IMR-90 (cell line): ENCODE results near the gene PSMD1. TPM values are rescaled to one million over a fixed set of nuclear protein-coding genes. Genes with fewer than 3 reads are reported as not detected.
"Not testable (repeated sequence)": the region's sequence is repeated elsewhere in the genome, so short reads cannot be mapped to it uniquely, and the experiment has no call there.

Experiments
- ATAC-seq: fragments of 200-7000 bp; cut with Tn5 transposase; 2 replicates; pipeline ENCODE4 v1.9.1; 2020; ENCODE audit warnings: low read depth, mild to moderate bottlenecking, moderate library complexity
- BruUV-seq: library from RNA; stranded (reverse); fragments of 400-500 nt; replicated peaks from 2 replicates; lab custom pipeline; 2021; lab: Mats Ljungman, UMichigan
- CTCF ChIA-PET: fragments of 300-600 bp; formaldehyde crosslinking; extraction: SDS; loops from one replicate; lab custom pipeline; 2021; ENCODE audit warnings: antibody characterized with exemption; lab: Yijun Ruan, JAX
- POLR2A ChIA-PET: fragments of 300-600 bp; sonication (Branson Sonifier 250); formaldehyde crosslinking; loops from one replicate; lab custom pipeline; 2022; ENCODE audit warnings: antibody characterized with exemption; ENCODE audit not compliant: unreplicated experiment; lab: Charles Lee
- DNase-seq: peaks from one replicate; pipeline ENCODE4 v3.0.0; 2013
- H2AFZ ChIP-seq: replicated peaks from 2 replicates; pipeline ENCODE3; 2013; ENCODE audit warnings: low read length, mild to moderate bottlenecking; ENCODE audit not compliant: poor library complexity
- H2AK5ac ChIP-seq: 2 replicates; pipeline ENCODE4 v1.6.1; 2013; ENCODE audit warnings: low read depth, low read length, inconsistent platforms
- H2AK9ac ChIP-seq: replicated peaks from 2 replicates; pipeline ENCODE3; 2013; ENCODE audit warnings: mild to moderate bottlenecking, low read depth, low read length, moderate library complexity; ENCODE audit not compliant: poor library complexity
- H2BK120ac ChIP-seq: 2 replicates; pipeline ENCODE4 v1.6.1; 2013; ENCODE audit warnings: low read depth, low read length, inconsistent platforms
- H2BK15ac ChIP-seq: 3 replicates; pipeline ENCODE4 v1.6.1; 2013; ENCODE audit warnings: low read depth, low read length, inconsistent platforms
- H2BK20ac ChIP-seq: 2 replicates; pipeline ENCODE4 v1.6.1; 2013; ENCODE audit warnings: low read depth, mild to moderate bottlenecking, inconsistent platforms, low read length, moderate library complexity
- H2BK5ac ChIP-seq: 2 replicates; pipeline ENCODE4 v1.6.1; 2013; ENCODE audit warnings: mild to moderate bottlenecking, low read depth, low read length, inconsistent platforms; ENCODE audit not compliant: poor library complexity, severe bottlenecking
- H3K14ac ChIP-seq: replicated peaks from 2 replicates; pipeline ENCODE4 v1.6.1; 2013; ENCODE audit warnings: low read depth, low read length, inconsistent platforms
- H3K18ac ChIP-seq: 2 replicates; pipeline ENCODE4 v1.6.1; 2013; ENCODE audit warnings: low read depth, low read length, control low read depth
- H3K23ac ChIP-seq: 2 replicates; pipeline ENCODE4 v1.6.1; 2013; ENCODE audit warnings: low read depth, low read length, inconsistent platforms
- H3K27ac ChIP-seq: 2 replicates; pipeline ENCODE4 v1.5.1; 2013; ENCODE audit warnings: mild to moderate bottlenecking, control low read depth, low read length; ENCODE audit not compliant: insufficient read depth
- H3K27me3 ChIP-seq: 2 replicates; pipeline ENCODE4 v1.6.1; 2013; ENCODE audit warnings: low read length; ENCODE audit not compliant: control insufficient read depth, insufficient read depth
- H3K36me3 ChIP-seq: 2 replicates; pipeline ENCODE4 v1.6.1; 2013; ENCODE audit warnings: low read length, mixed read lengths; ENCODE audit not compliant: control insufficient read depth, insufficient read depth
- H3K4ac ChIP-seq: 2 replicates; pipeline ENCODE4 v1.6.1; 2013; ENCODE audit warnings: low read depth, low read length, inconsistent platforms
- H3K4me1 ChIP-seq: 2 replicates; pipeline ENCODE4 v1.6.1; 2013; ENCODE audit warnings: low read length, mixed read lengths; ENCODE audit not compliant: control insufficient read depth, insufficient read depth
- H3K4me2 ChIP-seq: 2 replicates; pipeline ENCODE4 v1.6.1; 2013; ENCODE audit warnings: low read depth, mild to moderate bottlenecking, control low read depth, low read length, moderate library complexity
- H3K4me3 ChIP-seq: 2 replicates; pipeline ENCODE4 v1.5.1; 2013; ENCODE audit warnings: low read depth, mild to moderate bottlenecking, control low read depth, low read length, moderate library complexity; ENCODE audit not compliant: insufficient read depth
- H3K56ac ChIP-seq: 2 replicates; pipeline ENCODE4 v1.6.1; 2013; ENCODE audit warnings: low read length, inconsistent platforms; ENCODE audit not compliant: insufficient read depth; ENCODE audit errors: extremely low read depth
- H3K79me1 ChIP-seq, 2 experiments: 2 replicates each; pipeline ENCODE4 v1.6.1; 2013; ENCODE audit warnings: low read length in 2 of 2, inconsistent platforms in 1 of 2, low read depth in 1 of 2
- H3K9ac ChIP-seq: 2 replicates; pipeline ENCODE4 v1.6.1; 2013; ENCODE audit warnings: low read depth, low read length, control low read depth
- H3K9me1 ChIP-seq: 2 replicates; pipeline ENCODE4 v1.6.1; 2013; ENCODE audit warnings: low read length, inconsistent platforms; ENCODE audit not compliant: insufficient read depth
- H3K9me3 ChIP-seq: 2 replicates; pipeline ENCODE4 v1.6.1; 2013; ENCODE audit warnings: low read length; ENCODE audit not compliant: control insufficient read depth, insufficient read depth
- H4K20me1 ChIP-seq: 2 replicates; pipeline ENCODE4 v1.6.1; 2013; ENCODE audit warnings: low read length, inconsistent platforms; ENCODE audit not compliant: insufficient read depth
- H4K5ac ChIP-seq: 2 replicates; pipeline ENCODE4 v1.6.1; 2013; ENCODE audit warnings: mild to moderate bottlenecking, low read depth, low read length, control low read depth
- H4K8ac ChIP-seq, 2 experiments: 2 replicates each; pipeline ENCODE4 v1.6.1; 2013; ENCODE audit warnings: low read depth in 2 of 2, low read length in 2 of 2, control low read depth in 1 of 2, inconsistent platforms in 1 of 2
- H4K91ac ChIP-seq: 2 replicates; pipeline ENCODE4 v1.6.1; 2013; ENCODE audit warnings: low read depth, low read length, inconsistent platforms; ENCODE audit not compliant: insufficient read depth
- WGBS, 2 experiments: methylation state at CpG; one replicate each; pipeline versions ENCODE4 v1.1.5 to v1.1.7; 2013; ENCODE audit warnings: missing lambda C conversion rate in 2 of 2; ENCODE audit not compliant: insufficient read length in 1 of 2; ENCODE audit errors: extremely low coverage in 2 of 2; 5-methylcytosine and 5-hydroxymethylcytosine counted together
- dilution Hi-C: fragments of 300-500 bp; cut with HindIII; formaldehyde crosslinking; loops from one replicate; pipeline ENCODE4 v1.14.3; 2018; ENCODE audit warnings: low sequenced_read_pairs; ENCODE audit not compliant: unreplicated experiment
- in situ Hi-C: fragments of 300-500 bp; cut with MboI; formaldehyde crosslinking; loops from 3 replicates; pipeline ENCODE4 v1.14.3; 2019; ENCODE audit warnings: low sequenced_read_pairs, inconsistent platforms, mixed read lengths
- intact Hi-C: fragments of 100-400 bp; cut with micrococcal nuclease; formaldehyde crosslinking; loops from 2 replicates; pipeline ENCODE4 v1.10.0; 2022
- polyA plus RNA-seq, 3 experiments: library from polyadenylated mRNA; depleted of rRNA; stranded (reverse); fragments of >200 nt; gene quantifications; 2 replicates each; pipeline ENCODE4 v1.2.3, GENCODE V29; 2012; ENCODE audit warnings: low replicate concordance in 1 of 3
- total RNA-seq: library from RNA; depleted of rRNA; stranded (reverse); fragments of >200 nt; gene quantifications from 2 replicates; pipeline ENCODE4 v1.2.3, GENCODE V29; 2012

The PSMD1 gene
- total and polyA plus RNA-seq, 2 of the 4 experiments (the other 2 are of a cell fraction): 89.8 to 181 TPM

DNA sequence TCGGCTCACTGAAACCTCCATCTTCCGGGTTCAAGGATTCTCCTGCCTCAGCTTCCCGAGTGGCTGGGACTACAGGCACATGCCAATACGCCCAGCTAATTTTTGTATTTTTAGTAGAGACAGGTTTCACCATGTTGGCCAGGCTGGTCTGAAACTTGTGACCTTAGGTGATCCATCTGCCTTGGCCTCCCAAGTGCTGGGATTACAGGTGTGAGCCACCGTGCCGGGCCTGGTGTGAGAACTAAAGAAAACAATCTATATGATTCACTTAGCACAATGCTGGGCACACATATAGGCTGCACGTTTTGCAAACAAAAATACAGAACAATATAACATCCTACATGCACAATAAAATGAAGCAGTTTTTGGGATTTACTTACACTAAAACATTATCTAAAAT lies 140.5 kb downstream of the PSMD1 start:
- Histone ChIP-seq H3K9me1 (peaks cover 18% of the 10 kb centered on the region), H3K4me1 (peaks cover 15% of the 10 kb centered on the region; the same call in 1 of the 2 replicates), H3K79me1 (peaks cover 21 to 43% of the 10 kb centered on the region in 2 experiments)
- H3K36me3 ChIP-seq, H2BK20ac ChIP-seq, H3K14ac ChIP-seq, POLR2A ChIA-PET, in situ Hi-C loops, H4K91ac ChIP-seq, H2AK5ac ChIP-seq, H2AK9ac ChIP-seq, H4K5ac ChIP-seq, H4K8ac ChIP-seq, H3K27ac ChIP-seq, H3K18ac ChIP-seq, H3K9ac ChIP-seq, DNase-seq, H2BK15ac ChIP-seq, H3K27me3 ChIP-seq, H3K4me3 ChIP-seq, H3K9me3 ChIP-seq, H2BK5ac ChIP-seq, BruUV-seq, ATAC-seq, H2AFZ ChIP-seq, H4K20me1 ChIP-seq, intact Hi-C loops, H3K23ac ChIP-seq, H2BK120ac ChIP-seq, H3K4ac ChIP-seq, H3K4me2 ChIP-seq, dilution Hi-C loops, H3K56ac ChIP-seq: not testable (repeated sequence)
- 100% methylated on average over 2 of the region's 7 CpGs; no CpG with 5 or more reads in 1 of the 2 experiments for WGBS, 2 experiments
- CTCF ChIA-PET: interaction anchor here (0.7 kb wide), 1 partner anchor 15 kb away, joined by 3 read pairs; no protein-coding TSS in a partner anchor
